Smooth muscle cell of the brain vasculature (primary cell): Measurements from ENCODE around the gene GNB1L.
"Not testable (repeated sequence)": the region's sequence is repeated elsewhere in the genome, so short reads cannot be mapped to it uniquely, and the experiment has no call there.

Experiments
- DNase-seq: peaks from one replicate; pipeline ENCODE4 v3.0.0-alpha.2; 2012; ENCODE audit warnings: low read depth, low spot score

Gene GNB1L

GRCh38 chr22:19843857-19844376, 10.8 kb downstream of the GNB1L start:
- no peak for DNase-seq

DNA sequence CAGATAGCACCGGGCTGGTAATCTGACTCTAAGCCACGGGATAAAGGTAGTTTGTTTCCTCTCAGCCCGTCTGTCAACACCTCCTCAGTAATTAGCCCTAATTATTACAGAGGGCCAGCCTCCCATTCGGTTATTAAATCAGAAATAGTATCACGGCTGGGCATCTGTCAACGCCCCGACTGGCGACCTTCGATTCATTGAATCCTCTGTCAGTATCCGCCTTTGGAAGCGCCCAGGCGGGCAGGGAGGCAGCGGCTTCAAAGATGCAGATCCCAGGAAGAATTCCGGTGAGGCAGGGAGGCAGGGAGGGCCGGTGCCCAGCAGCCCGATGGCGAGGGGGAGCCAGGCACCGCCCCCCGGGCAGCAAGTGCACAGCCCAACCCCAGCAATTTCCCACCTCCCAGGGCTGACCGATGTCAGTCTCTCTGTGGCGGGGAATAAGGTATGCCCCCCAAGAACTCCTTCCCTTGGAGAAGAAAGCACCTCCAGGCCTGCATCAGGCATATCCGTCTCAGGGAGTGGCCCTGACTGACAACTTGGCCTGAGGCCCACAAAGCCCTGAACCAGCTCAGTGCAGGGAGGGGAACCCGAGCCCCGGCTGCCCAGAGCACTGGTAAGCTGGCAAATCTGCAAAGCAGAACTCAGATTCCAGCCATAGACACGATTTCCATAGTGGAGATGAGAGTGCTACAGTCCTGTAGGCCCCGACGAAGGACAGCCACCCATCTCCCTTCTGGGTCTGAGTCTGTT, 11.4 kb downstream of the GNB1L start:
- no peak for DNase-seq

- DNase-seq, result no peak
Measured at GRCh38 chr22:19842393-19843106, 12.1 kb downstream of the GNB1L start.

GRCh38 chr22:19841641-19842392, 12.9 kb downstream of the GNB1L start:
- no peak for DNase-seq

- DNase-seq, result no peak
Measured at GRCh38 chr22:19840955-19841640, 13.6 kb downstream of the GNB1L start.

- no peak for DNase-seq
Measured at GRCh38 chr22:19840059-19840458, 14.6 kb downstream of the GNB1L start.

DNA sequence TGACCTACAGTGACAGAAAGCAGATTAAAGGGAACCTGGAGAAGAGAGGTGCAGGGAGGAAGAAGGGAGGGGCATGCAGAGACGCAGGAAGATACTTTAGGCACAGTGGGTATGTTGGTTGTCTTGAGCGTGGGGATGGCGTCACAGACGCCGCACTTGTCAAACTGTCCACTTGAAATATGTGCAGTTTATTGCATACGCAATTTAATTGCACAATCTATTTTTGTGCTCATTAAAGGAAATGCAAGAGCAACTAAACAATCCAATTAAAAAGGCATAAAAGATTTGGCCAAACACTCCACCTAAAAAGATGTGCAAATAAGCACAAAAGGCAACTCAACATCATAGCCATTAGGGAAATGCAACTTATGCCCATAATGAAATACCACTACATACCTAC, 16.8 kb downstream of the GNB1L start:
- DNase-seq, result no peak

DNA sequence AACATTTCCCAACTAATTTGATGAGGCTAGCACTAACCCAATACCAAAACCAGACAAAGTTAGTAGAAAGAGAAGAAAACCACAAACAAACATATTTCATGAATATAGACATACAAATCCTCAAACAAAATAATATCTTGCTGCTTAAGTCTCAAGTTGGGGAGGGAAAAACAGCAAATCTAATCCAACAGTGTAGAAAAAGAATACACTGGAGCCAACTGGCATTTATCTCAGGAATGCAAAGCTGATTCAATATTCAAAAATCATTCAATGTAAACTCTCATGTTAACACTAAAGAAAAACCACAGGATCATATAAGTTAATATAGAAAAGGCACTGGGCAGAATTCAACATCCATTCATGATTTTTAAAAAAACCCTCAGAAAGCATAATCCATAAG, 18.2 kb downstream of the GNB1L start:
- DNase-seq, result no peak

DNA sequence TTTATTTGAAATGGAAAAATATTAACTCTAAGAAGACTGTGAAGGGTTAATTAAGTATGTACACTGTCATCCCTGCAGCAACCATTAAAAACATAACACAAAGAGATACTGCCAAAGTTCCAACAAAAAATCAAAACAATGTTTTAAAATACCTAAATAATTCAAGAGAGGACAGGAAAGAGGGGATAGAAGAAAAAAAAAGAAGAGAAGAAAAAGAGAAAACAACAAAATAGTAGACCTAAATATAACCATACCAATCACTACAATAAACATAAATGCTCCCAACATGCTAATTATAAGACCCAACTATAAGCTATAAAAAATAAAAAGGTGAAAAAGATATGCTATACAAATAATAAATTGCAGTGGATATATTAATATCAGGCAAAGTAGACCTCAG, 20.1 kb downstream of the GNB1L start:
- DNase-seq, result no peak

DNA sequence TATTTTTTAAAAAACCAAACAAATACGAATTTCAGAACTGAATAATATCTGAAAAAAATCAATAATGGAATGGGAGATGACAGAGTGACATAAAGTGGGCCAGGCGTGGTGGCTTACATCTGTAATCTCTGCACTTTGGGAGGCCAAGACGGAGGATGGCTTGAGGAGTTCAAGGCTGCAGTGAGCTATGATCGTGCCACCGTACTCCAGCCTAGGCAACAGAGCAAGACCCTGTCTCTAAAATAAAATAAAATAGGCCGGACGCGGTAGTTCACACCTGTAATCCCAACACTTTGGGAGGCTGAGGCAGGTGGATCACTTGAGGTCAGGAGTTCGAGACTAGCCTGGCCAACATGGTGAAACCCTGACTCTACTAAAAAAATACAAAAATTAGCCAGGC, 21.3 kb downstream of the GNB1L start:
- DNase-seq, result not testable (repeated sequence)

DNA sequence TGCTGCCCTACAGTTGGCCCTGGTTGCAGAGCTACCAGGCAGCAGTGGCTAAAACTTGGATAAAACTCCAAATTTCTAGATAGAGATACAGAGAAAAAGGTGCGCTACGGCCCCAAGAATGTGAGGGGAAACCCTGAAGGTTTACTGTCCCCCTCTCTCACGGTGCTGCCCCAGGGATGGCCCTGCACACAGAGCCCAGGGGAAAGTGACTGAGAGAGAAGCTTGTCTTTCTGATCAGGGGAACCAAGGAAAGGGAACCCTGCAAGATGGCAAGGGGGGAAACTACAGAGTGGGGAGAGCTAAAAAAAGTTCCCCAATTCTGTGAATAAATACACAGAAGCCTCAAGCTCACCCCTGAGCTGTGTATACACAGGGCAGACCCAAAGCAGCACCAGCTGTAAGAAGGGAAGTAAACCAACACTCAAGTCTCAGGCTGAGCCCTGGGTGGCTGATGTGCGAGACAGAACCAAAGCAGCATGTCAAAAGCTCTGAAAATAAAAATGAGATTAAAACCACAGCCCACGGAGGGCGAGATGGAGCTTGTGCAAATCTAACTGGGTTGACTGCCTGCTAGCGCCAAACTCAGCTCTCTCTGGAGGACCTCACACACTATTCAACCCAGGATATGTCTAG, 22.1 kb downstream of the GNB1L start:
- DNase-seq, result no peak

DNA sequence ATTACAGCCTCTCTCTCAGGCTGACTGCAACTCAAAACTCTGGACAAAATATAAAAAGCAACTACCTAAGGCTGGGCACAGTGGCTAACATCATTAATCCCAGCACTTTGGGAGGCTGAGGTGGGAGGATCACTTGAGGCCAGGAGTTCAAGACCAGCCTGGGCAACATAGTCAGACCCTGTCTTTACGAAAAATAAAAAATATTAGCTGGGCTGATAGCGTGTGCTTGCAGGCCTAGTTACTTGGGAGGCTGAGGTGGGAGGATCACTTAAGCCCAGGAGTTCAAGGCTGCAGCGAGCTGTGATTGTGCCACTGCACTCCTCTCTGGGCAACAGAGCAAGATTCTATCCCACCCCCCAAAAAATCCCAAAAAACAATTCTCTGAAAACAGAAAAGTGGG, 22.7 kb downstream of the GNB1L start:
- not testable (repeated sequence) for DNase-seq

- no peak for DNase-seq
Measured at GRCh38 chr22:19831016-19831415, 23.7 kb downstream of the GNB1L start.

- no peak for DNase-seq
Measured at GRCh38 chr22:19828035-19828401, 26.7 kb downstream of the GNB1L start.

- DNase-seq, result no peak
Measured at GRCh38 chr22:19827341-19828034, 27.2 kb downstream of the GNB1L start.

DNA sequence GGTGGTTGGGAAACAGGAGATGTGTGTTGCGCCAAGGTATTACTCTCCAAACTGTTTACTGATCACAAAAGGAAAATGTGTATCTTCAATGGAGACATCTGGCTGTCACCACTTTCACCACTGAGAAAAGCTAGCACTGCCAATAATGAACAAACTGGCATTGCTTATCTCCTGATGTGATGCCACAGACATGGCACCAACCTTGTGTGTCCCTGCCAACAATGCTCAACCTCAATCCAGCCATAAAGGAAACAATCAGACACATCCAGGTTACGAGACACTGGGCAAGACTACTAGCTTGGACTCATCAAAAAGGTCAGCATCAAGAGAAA, 28.1 kb downstream of the GNB1L start:
- DNase-seq, result no peak

- no peak for DNase-seq
Measured at GRCh38 chr22:19825904-19826618, 28.6 kb downstream of the GNB1L start.

- DNase-seq, result no peak
Measured at GRCh38 chr22:19824926-19825339, 29.7 kb downstream of the GNB1L start.

DNA sequence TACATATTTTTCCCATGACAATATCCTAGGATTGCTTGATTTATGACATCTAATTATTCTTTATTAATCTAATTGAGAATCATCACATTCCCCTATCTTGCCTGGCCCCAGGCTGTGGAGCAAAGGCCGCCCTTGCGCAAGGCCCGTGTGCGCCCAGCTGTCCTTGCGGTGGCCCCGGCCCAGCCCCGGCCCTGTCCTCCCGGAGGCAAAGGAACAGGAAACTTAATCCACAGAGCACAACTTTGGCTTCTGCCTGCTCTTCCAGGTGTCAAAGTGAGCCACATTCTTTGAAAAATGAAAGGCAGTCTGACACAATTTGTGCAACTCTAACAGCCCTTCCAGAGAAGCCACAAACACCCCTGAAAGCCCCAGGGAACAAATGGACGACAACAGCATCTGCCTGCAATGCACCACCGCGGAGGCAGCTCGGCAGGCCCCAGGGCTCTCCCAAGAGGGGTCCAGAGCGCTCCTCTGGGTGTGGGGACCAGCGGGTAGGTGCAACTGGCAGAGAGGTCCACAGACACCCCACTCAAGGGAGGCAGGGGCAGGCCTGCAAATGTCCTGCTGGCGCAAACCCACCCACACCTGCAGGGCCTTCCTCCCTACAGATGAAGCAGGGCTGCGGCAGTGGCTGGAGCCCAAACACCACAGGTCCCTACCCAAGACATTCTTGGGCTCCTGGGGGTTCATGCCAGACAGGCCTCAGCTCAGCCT, 30.3 kb downstream of the GNB1L start:
- DNase-seq, result no peak

- no peak for DNase-seq
Measured at GRCh38 chr22:19823902-19824211, 30.8 kb downstream of the GNB1L start.
